ENCODE measurements around the gene CNRIP1. TPM values are rescaled to one million over a fixed set of nuclear protein-coding genes. Genes with fewer than 3 reads are reported as not detected.

The CNRIP1 gene
- total and polyA plus RNA-seq, 2 of the 4 experiments (the other 2 are of a cell fraction), result 23.3 to 32.7 TPM

- ATAC-seq (ENCODE audit: low read depth) (0 out of 2 replicates have a peak, but pooled peaks have one; percentile 11), DNase-seq (no peak)
- Histone ChIP-seq H2AK5ac (ENCODE audit: low read depth, low read length) (no peak overlapping the region), H3K27ac (ENCODE audit: insufficient read depth, low read length) (no peak overlapping the region), H3K23ac (ENCODE audit: low read depth, low read length) (no peak overlapping the region), H2BK15ac (ENCODE audit: low read depth, low read length) (no peak overlapping the region), H3K4me2 (ENCODE audit: low read depth, low read length) (no peak overlapping the region), H3K4me1 (ENCODE audit: control insufficient read depth, insufficient read depth, low read length) (peaks cover 21% of the 10 kb centered on the region), H3K36me3 (ENCODE audit: control insufficient read depth, insufficient read depth, low read length) (peaks cover 10% of the 10 kb centered on the region), H3K18ac (ENCODE audit: low read depth, low read length) (no peak overlapping the region), H3K9ac (ENCODE audit: low read depth, low read length) (no peak overlapping the region), H3K14ac (replicated peaks; ENCODE audit: low read depth, low read length) (no peak overlapping the region), H3K4me3 (ENCODE audit: insufficient read depth, low read depth, low read length) (no peak overlapping the region), H2BK5ac (ENCODE audit: low read depth, low read length, poor library complexity, severe bottlenecking) (no peak overlapping the region), H2BK20ac (ENCODE audit: low read depth, low read length) (no peak overlapping the region), H3K79me1 (ENCODE audit: low read depth in 1 of 2, low read length in 2 of 2) (peaks cover 0 to 56% of the 10 kb centered on the region in 2 experiments; a peak in 2 of 4 replicates), H4K91ac (ENCODE audit: insufficient read depth, low read depth, low read length) (no peak overlapping the region), H3K9me1 (ENCODE audit: insufficient read depth, low read length) (peaks cover 17% of the 10 kb centered on the region), H3K27me3 (ENCODE audit: control insufficient read depth, insufficient read depth, low read length) (no peaks in the 10 kb centered on the region), H4K20me1 (ENCODE audit: insufficient read depth, low read length) (peaks cover 90% of the 10 kb centered on the region), H3K56ac (ENCODE audit: extremely low read depth, insufficient read depth, low read length) (no peak overlapping the region), H3K4ac (ENCODE audit: low read depth, low read length) (no peak overlapping the region), H4K5ac (ENCODE audit: low read depth, low read length) (no peak overlapping the region), H3K9me3 (ENCODE audit: control insufficient read depth, insufficient read depth, low read length) (no peaks in the 10 kb centered on the region), H4K8ac (ENCODE audit: low read depth in 2 of 2, low read length in 2 of 2) (no peak overlapping the region), H2AFZ (replicated peaks; ENCODE audit: low read length, poor library complexity) (no peak overlapping the region), H2AK9ac (replicated peaks; ENCODE audit: low read depth, low read length, poor library complexity) (no peak overlapping the region), H2BK120ac (ENCODE audit: low read depth, low read length) (no peak overlapping the region)
- intact Hi-C loops (cut with micrococcal nuclease) (loop anchor here (1.0 kb wide), 1 partner anchor 122 kb away; no protein-coding TSS in a partner anchor), dilution Hi-C loops (cut with HindIII; ENCODE audit: low sequenced_read_pairs, unreplicated experiment) (no loop called here), in situ Hi-C loops (cut with MboI; ENCODE audit: low sequenced_read_pairs) (loop anchor here (10.0 kb wide), 1 partner anchor 50 kb away; no protein-coding TSS in a partner anchor)
- 100% methylated on average over 1 of the region's 2 CpGs; no CpG with 5 or more reads in 1 of the 2 experiments for WGBS, 2 experiments (ENCODE audit: extremely low coverage in 2 of 2, insufficient read length in 1 of 2)
- ChIA-PET POLR2A (ENCODE audit: unreplicated experiment) (no interaction called here), CTCF (interaction anchor here (1.1 to 1.7 kb wide), 3 partner anchors 64 to 122 kb away, joined by 4 to 6 read pairs (median 4); no protein-coding TSS in a partner anchor)
- TF ChIP-seq CEBPB (IDR thresholded peaks at IDR 0.05; ENCODE audit: low read depth, low read length) (no peak), CTCF (conservative IDR thresholded peaks at IDR 0.05; ENCODE audit: low read depth, low read length) (peak; percentile 33; the same call in 1 of the 2 replicates)
- BruUV-seq (replicated peaks), result no TSS peak
Observed at GRCh38 chr2:68244456-68244855, 75.3 kb downstream of the CNRIP1 start.

Other genes starting within 250 kb of the CNRIP1 start
- 14.7 and 25.8 TPM in 2 replicates for gene PNO1, start 162.1 kb downstream of the CNRIP1 start, total RNA-seq (2012; rRNA removed)
- gene PNO1, start 162.1 kb downstream of the CNRIP1 start, polyA plus RNA-seq (2012; rRNA removed), result 12.6 and 12.8 TPM in 2 replicates
- 9.1 and 18.1 TPM in 2 replicates for gene PPP3R1, start 67.4 kb downstream of the CNRIP1 start, total RNA-seq (2012; rRNA removed)
- 11.0 and 17.3 TPM in 2 replicates for gene PPP3R1, start 67.4 kb downstream of the CNRIP1 start, polyA plus RNA-seq (2012; rRNA removed)
- gene PLEK, start 45.3 kb upstream of the CNRIP1 start, total RNA-seq (2012; rRNA removed), result under 0.01 TPM in 1 of 2 replicates, not detected in the other
- gene PLEK, start 45.3 kb upstream of the CNRIP1 start, polyA plus RNA-seq (2012; rRNA removed), result 0.03 TPM in 1 of 2 replicates, not detected in the other
- 0.18 and 0.28 TPM in 2 replicates for gene FBXO48, start 147.3 kb upstream of the CNRIP1 start, total RNA-seq (2012; rRNA removed)
- gene FBXO48, start 147.3 kb upstream of the CNRIP1 start, polyA plus RNA-seq (2012; rRNA removed), result 0.37 and 0.43 TPM in 2 replicates
- gene APLF, start 147.6 kb upstream of the CNRIP1 start, total RNA-seq (2012; rRNA removed), result 2.3 and 3.3 TPM in 2 replicates
- 1.2 and 1.5 TPM in 2 replicates for gene APLF, start 147.6 kb upstream of the CNRIP1 start, polyA plus RNA-seq (2012; rRNA removed)